ENCODE measurements around the gene KLF18. TPM values are rescaled to one million over a fixed set of nuclear protein-coding genes. Genes with fewer than 3 reads are reported as not detected.

The KLF18 gene
- not detected in 2 replicates for total RNA-seq

- H3K4me3 ChIP-seq (ENCODE audit: low read depth, low read length), result no peak within 1 kb of the TSS
- TF ChIP-seq, protein P1, sequence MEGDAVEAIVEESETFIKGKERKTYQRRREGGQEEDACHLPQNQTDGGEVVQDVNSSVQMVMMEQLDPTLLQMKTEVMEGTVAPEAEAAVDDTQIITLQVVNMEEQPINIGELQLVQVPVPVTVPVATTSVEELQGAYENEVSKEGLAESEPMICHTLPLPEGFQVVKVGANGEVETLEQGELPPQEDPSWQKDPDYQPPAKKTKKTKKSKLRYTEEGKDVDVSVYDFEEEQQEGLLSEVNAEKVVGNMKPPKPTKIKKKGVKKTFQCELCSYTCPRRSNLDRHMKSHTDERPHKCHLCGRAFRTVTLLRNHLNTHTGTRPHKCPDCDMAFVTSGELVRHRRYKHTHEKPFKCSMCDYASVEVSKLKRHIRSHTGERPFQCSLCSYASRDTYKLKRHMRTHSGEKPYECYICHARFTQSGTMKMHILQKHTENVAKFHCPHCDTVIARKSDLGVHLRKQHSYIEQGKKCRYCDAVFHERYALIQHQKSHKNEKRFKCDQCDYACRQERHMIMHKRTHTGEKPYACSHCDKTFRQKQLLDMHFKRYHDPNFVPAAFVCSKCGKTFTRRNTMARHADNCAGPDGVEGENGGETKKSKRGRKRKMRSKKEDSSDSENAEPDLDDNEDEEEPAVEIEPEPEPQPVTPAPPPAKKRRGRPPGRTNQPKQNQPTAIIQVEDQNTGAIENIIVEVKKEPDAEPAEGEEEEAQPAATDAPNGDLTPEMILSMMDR (conservative IDR thresholded peaks at IDR 0.05; ENCODE audit: low read depth, low read length), result no peak
- no peak for DNase-seq (ENCODE audit: low read depth)
These were observed at the start of gene KLF18 for GRCh38 chr1:44141531-44141930. KLF18 (minus strand) TSS chr1:44141631; CDS start chr1:44141631, 0 bp downstream.

GRCh38 chr1:44174630-44175029 lies 33.2 kb upstream of the KLF18 start:
- DNase-seq (ENCODE audit: low read depth), result no peak

GRCh38 chr1:44170281-44170823 lies 28.9 kb upstream of the KLF18 start:
- no peak for DNase-seq (ENCODE audit: low read depth)
- TF ChIP-seq, protein P1 (conservative IDR thresholded peaks at IDR 0.05; ENCODE audit: low read depth, low read length), result peak; percentile 24
- H3K4me3 ChIP-seq (ENCODE audit: low read depth, low read length), result no peak overlapping the region

More at GRCh38 chr1:44174630-44175029, 33.2 kb upstream of the KLF18 start:
- TF ChIP-seq, protein P1 (conservative IDR thresholded peaks at IDR 0.05; ENCODE audit: low read depth, low read length), result no peak
- H3K4me3 ChIP-seq (ENCODE audit: low read depth, low read length), result no peak overlapping the region

DNA sequence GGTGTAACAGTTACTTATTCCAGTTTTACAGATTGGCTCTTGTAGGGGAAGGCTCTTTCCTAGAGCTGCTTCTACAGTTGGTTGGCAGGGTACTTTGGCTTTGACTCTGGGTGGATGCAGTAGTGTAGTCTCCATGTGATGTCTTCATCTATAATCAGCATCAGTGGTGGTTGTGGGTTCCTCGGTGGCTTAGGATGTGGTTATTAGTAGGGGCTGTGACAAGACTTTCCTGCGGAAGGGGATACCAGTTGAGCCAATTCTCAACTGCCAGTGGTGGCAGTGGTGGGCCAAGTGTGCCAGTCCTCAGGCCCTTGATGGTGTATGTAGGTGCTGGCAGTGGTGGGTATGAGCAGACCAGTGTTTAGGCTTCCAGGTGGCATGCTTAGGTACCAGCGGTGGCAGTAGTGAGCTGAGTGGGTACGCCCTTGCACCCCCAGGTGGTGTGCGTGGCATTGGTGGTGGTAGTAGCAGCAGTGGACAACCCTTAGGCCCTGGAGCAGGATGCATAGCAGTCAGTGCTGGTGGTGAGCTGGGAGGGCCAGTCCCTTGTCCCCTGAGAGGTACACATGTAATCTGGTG lies 27.2 kb upstream of the KLF18 start:
- no peak for DNase-seq (ENCODE audit: low read depth)
- TF ChIP-seq, protein P1 (conservative IDR thresholded peaks at IDR 0.05; ENCODE audit: low read depth, low read length), result no peak
- H3K4me3 ChIP-seq (ENCODE audit: low read depth, low read length), result no peak overlapping the region

DNA sequence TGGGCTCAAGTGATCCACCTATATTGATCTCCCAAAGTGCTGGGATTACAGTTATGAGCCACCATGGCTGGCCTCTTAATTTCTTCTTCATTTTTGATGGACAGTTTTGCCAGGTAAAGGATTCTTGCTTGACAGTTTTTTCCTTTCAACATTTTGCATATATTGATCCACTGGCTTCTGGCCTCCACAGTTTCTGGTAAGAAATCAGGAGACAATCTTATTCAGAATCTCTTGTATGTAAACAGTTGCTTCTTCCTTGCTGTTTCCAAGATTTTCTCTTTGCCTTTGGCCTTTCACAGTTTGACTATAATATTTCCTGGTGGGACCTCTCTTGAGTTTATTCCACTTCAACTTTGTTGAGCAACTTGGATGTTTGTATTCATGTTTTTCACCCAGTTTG lies 20.1 kb upstream of the KLF18 start:
- no peak overlapping the region for H3K4me3 ChIP-seq (ENCODE audit: low read depth, low read length)
- DNase-seq (ENCODE audit: low read depth), result no peak
- TF ChIP-seq, protein P1 (conservative IDR thresholded peaks at IDR 0.05; ENCODE audit: low read depth, low read length), result no peak

GRCh38 chr1:44158871-44159270 lies 17.4 kb upstream of the KLF18 start:
- TF ChIP-seq, protein P1 (conservative IDR thresholded peaks at IDR 0.05; ENCODE audit: low read depth, low read length), result no peak

GRCh38 chr1:44157903-44158302 lies 16.5 kb upstream of the KLF18 start:
- no peak overlapping the region for H3K4me3 ChIP-seq (ENCODE audit: low read depth, low read length)
- TF ChIP-seq, protein P1 (conservative IDR thresholded peaks at IDR 0.05; ENCODE audit: low read depth, low read length), result no peak
- no peak for DNase-seq (ENCODE audit: low read depth)

More at GRCh38 chr1:44158871-44159270, 17.4 kb upstream of the KLF18 start:
- no peak for DNase-seq (ENCODE audit: low read depth)
- no peak overlapping the region for H3K4me3 ChIP-seq (ENCODE audit: low read depth, low read length)
